Peyer's patch (tissue), 4 donors: Measurements from ENCODE around the gene PTPRM.

Experiments
- POLR2A ChIP-seq, 2 donors: fragments of 450-650 bp; IDR thresholded peaks; one replicate each; pipeline ENCODE4 v1.5.1; 2017; ENCODE audit warnings: antibody characterized with exemption in 2 of 2, mild to moderate bottlenecking in 2 of 2, moderate library complexity in 2 of 2
- TF ChIP-seq, protein P1 (sequence below), 6 experiments: fragments of 450-650 bp in 4 of 6; fragments of 200-600 bp in 2 of 6; sonication (generic) in 1 of 6; IDR thresholded peaks; one replicate each; pipeline ENCODE4 v1.5.1; 2017 to 2019; ENCODE audit warnings: antibody characterized with exemption in 6 of 6, mild to moderate bottlenecking in 3 of 6, moderate library complexity in 1 of 6

DNA sequence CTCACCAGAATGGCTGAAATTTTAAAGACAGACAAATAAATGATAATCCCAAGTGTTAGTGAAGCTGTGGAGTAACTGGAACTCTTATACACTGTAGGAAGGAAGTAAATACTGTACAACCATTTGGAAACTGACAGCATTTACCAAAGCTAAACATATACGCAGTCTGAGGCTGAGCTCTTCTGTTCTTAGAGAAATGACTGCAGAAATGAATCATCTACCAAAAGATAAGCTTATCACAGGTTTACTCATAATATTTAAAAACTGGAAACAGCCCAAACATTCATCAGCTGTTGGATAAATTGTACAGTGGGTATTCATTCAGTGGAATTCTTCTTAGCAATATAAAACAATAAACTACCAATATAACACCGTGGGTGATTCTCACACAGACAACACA, 824.0 kb downstream of the PTPRM start:
- TF ChIP-seq, protein P1, sequence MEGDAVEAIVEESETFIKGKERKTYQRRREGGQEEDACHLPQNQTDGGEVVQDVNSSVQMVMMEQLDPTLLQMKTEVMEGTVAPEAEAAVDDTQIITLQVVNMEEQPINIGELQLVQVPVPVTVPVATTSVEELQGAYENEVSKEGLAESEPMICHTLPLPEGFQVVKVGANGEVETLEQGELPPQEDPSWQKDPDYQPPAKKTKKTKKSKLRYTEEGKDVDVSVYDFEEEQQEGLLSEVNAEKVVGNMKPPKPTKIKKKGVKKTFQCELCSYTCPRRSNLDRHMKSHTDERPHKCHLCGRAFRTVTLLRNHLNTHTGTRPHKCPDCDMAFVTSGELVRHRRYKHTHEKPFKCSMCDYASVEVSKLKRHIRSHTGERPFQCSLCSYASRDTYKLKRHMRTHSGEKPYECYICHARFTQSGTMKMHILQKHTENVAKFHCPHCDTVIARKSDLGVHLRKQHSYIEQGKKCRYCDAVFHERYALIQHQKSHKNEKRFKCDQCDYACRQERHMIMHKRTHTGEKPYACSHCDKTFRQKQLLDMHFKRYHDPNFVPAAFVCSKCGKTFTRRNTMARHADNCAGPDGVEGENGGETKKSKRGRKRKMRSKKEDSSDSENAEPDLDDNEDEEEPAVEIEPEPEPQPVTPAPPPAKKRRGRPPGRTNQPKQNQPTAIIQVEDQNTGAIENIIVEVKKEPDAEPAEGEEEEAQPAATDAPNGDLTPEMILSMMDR (IDR thresholded peaks at IDR 0.05): no peak
- TF ChIP-seq POLR2A (IDR thresholded peaks at IDR 0.05): no peak
